Lower leg skin (tissue), 3 donors: ENCODE results near the gene HERC2.

Source experiments
- CTCF ChIP-seq, 3 donors: fragments of 450-650 bp; IDR thresholded peaks; one replicate each; pipeline ENCODE4 v1.5.1; 2016; ENCODE audit warnings: antibody characterized with exemption in 3 of 3, mild to moderate bottlenecking in 3 of 3, moderate library complexity in 2 of 3
- POLR2A ChIP-seq, 2 donors: fragments of 450-650 bp; IDR thresholded peaks; one replicate each; pipeline ENCODE4 v1.6.1; 2016 to 2017; ENCODE audit warnings: antibody characterized with exemption in 2 of 2, mild to moderate bottlenecking in 1 of 2, moderate library complexity in 1 of 2

- TF ChIP-seq POLR2A (IDR thresholded peaks at IDR 0.05), result no peak
- TF ChIP-seq CTCF (IDR thresholded peaks at IDR 0.05), result no peak
Measured at GRCh38 chr15:28272587-28272986, 49.4 kb downstream of the HERC2 start.
